WTC11 (cell line): ENCODE results near the gene KIF3A.

Source experiments
- MYBL2 ChIP-seq: sonication (generic); formaldehyde crosslinking; IDR thresholded peaks from 2 replicates; pipeline ENCODE4 v1.8.1; 2023; ENCODE audit warnings: mild to moderate bottlenecking, moderate library complexity, missing genetic modification reagents
- RELA ChIP-seq: sonication (generic); formaldehyde crosslinking; IDR thresholded peaks from 2 replicates; pipeline ENCODE4 v1.8.1; 2022; ENCODE audit warnings: missing genetic modification reagents, mild to moderate bottlenecking, borderline replicate concordance
- SP1 ChIP-seq: sonication (generic); formaldehyde crosslinking; conservative IDR thresholded peaks from 2 replicates; pipeline ENCODE4 v1.8.1; 2022; ENCODE audit warnings: missing genetic modification reagents
- TF ChIP-seq, protein P1 (sequence below): sonication (generic); formaldehyde crosslinking; IDR thresholded peaks from 2 replicates; pipeline ENCODE4 v1.8.1; 2023; ENCODE audit warnings: mild to moderate bottlenecking, missing genetic modification reagents, moderate library complexity

DNA sequence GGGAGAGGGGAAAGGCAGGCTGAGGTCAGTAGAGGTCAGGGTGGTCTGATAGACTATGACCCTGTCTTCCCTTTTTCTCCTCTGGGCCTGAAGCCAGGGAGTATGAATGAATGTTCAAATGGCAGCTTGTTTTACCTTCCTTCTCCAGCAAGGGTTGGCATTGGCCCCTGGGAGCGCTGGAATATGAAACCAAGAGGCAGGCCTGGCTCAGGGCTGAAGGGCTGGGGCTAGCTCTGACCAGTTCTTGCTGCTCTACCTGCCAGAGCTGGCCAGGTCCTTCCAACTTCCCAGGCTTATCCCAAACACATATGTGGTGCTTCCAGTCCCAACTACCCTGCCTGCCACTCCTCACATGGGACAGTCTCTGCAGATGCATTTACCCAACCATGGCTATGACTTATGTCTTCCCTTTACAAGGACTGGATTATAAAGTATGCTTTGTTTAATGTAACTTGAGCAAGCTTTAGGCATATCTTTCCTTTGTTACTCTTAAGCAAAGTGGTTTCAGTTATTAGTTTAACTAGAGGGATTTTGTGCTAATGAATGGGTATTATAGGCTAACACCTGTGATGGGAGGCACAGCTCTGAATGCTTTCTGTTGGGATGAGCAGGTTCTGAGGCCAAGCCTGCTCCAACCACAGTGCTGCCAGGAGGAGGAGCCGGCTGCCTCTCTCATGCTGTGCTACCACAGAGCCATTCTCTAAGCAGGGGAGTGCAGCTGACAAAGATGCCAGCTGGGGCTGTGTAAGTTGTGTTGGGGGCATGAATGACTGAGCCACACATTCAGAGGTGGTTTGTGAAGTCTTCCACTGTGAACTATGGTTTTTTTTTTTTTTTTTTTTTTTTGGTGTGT, 16.0 kb upstream of the KIF3A start:
- TF ChIP-seq SP1 (CRISPR knock-in tag) (no peak), RELA (CRISPR knock-in tag) (no peak), MYBL2 (CRISPR knock-in tag) (no peak)
- TF ChIP-seq, protein P1, sequence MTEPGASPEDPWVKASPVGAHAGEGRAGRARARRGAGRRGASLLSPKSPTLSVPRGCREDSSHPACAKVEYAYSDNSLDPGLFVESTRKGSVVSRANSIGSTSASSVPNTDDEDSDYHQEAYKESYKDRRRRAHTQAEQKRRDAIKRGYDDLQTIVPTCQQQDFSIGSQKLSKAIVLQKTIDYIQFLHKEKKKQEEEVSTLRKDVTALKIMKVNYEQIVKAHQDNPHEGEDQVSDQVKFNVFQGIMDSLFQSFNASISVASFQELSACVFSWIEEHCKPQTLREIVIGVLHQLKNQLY (CRISPR knock-in tag), result no peak
